Mesenchymal stem cell (in vitro differentiated cells and primary cell): ENCODE data around the gene SELL.

Experiments used
- DNase-seq: peaks from one replicate; pipeline ENCODE4 v3.0.0-alpha.2; 2013
- H2AFZ ChIP-seq: one replicate; pipeline ENCODE4 v1.6.1; 2013; ENCODE audit warnings: low read depth, mild to moderate bottlenecking, control low read depth, inconsistent platforms, low read length, moderate library complexity
- H2AK5ac ChIP-seq: 2 replicates; pipeline ENCODE4 v1.6.1; 2013; ENCODE audit warnings: low read length, moderate library complexity, mild to moderate bottlenecking, inconsistent platforms; ENCODE audit not compliant: severe bottlenecking
- H2BK120ac ChIP-seq: one replicate; pipeline ENCODE4 v1.6.1; 2013; ENCODE audit warnings: low read depth, mild to moderate bottlenecking, inconsistent platforms, low read length, moderate library complexity
- H2BK12ac ChIP-seq, 2 experiments: one replicate each; pipeline ENCODE4 v1.6.1; 2013; ENCODE audit warnings: inconsistent platforms in 2 of 2, low read length in 2 of 2, mild to moderate bottlenecking in 2 of 2, moderate library complexity in 2 of 2, control low read depth in 1 of 2
- H2BK15ac ChIP-seq: one replicate; pipeline ENCODE4 v1.6.1; 2013; ENCODE audit warnings: mild to moderate bottlenecking, low read depth, inconsistent platforms; ENCODE audit not compliant: poor library complexity, severe bottlenecking
- H2BK5ac ChIP-seq: 2 replicates; pipeline ENCODE4 v1.6.1; 2013; ENCODE audit warnings: low read depth, mild to moderate bottlenecking, low read length, control low read depth, inconsistent platforms; ENCODE audit not compliant: poor library complexity, severe bottlenecking
- H3K14ac ChIP-seq, 2 experiments: one replicate each; pipeline ENCODE4 v1.6.1; 2013; ENCODE audit warnings: inconsistent platforms in 2 of 2, low read length in 2 of 2, control low read depth in 1 of 2, mild to moderate bottlenecking in 1 of 2, moderate library complexity in 1 of 2
- H3K18ac ChIP-seq, 2 experiments: one replicate each; pipeline ENCODE4 v1.6.1; 2013; ENCODE audit warnings: inconsistent platforms in 2 of 2, low read length in 2 of 2, control low read depth in 1 of 2, low read depth in 1 of 2, mild to moderate bottlenecking in 1 of 2
- H3K23ac ChIP-seq, 2 experiments: one replicate each; pipeline ENCODE4 v1.6.1; 2013; ENCODE audit warnings: inconsistent platforms in 2 of 2, low read length in 2 of 2, mild to moderate bottlenecking in 2 of 2, moderate library complexity in 2 of 2, control low read depth in 1 of 2
- H3K27ac ChIP-seq: 2 replicates; pipeline ENCODE4 v1.5.1; 2013; ENCODE audit warnings: mild to moderate bottlenecking, moderate library complexity, low read length, control low read depth, inconsistent platforms; ENCODE audit not compliant: poor library complexity, severe bottlenecking
- H3K27me3 ChIP-seq, 2 experiments: 2 replicates each; pipeline versions ENCODE4 v1.6.1 to v1.7.0; 2013; ENCODE audit warnings: low read length in 2 of 2, mild to moderate bottlenecking in 2 of 2, moderate library complexity in 2 of 2, control low read depth in 1 of 2, inconsistent platforms in 1 of 2; ENCODE audit not compliant: control insufficient read depth in 1 of 2, insufficient read depth in 1 of 2
- H3K36me3 ChIP-seq, 2 experiments: 2 replicates each; pipeline versions ENCODE4 v1.6.1 to v1.7.0; 2013; ENCODE audit warnings: low read length in 2 of 2, control low read depth in 1 of 2, inconsistent platforms in 1 of 2, low read depth in 1 of 2, mild to moderate bottlenecking in 1 of 2; ENCODE audit not compliant: insufficient read depth in 2 of 2, control insufficient read depth in 1 of 2
- H3K4ac ChIP-seq, 2 experiments: one replicate each; pipeline ENCODE4 v1.6.1; 2013; ENCODE audit warnings: inconsistent platforms in 2 of 2, low read length in 2 of 2, mild to moderate bottlenecking in 2 of 2, moderate library complexity in 2 of 2, control low read depth in 1 of 2, low read depth in 1 of 2
- H3K4me1 ChIP-seq: 2 replicates; pipeline ENCODE4 v1.6.1; 2013; ENCODE audit warnings: low read depth, low read length, control low read depth; ENCODE audit not compliant: control insufficient read depth, insufficient read depth
- H3K4me2 ChIP-seq: 2 replicates; pipeline ENCODE4 v1.6.1; 2013; ENCODE audit warnings: low read length, mild to moderate bottlenecking, inconsistent platforms; ENCODE audit not compliant: poor library complexity, severe bottlenecking
- H3K4me3 ChIP-seq, 2 experiments: 2 replicates each; pipeline versions ENCODE4 v1.5.1 to v1.7.0; 2013; ENCODE audit warnings: low read length in 2 of 2, mild to moderate bottlenecking in 2 of 2, control low read depth in 1 of 2, low read depth in 1 of 2; ENCODE audit not compliant: insufficient read depth in 1 of 2
- H3K79me1 ChIP-seq: replicated peaks from 2 replicates; pipeline ENCODE4 v1.6.1; 2013; ENCODE audit warnings: mild to moderate bottlenecking, control low read depth, low read length, inconsistent platforms; ENCODE audit not compliant: poor library complexity, severe bottlenecking
- H3K9ac ChIP-seq: 2 replicates; pipeline ENCODE4 v1.7.0; 2013; ENCODE audit warnings: mild to moderate bottlenecking, low read length, moderate library complexity
- H3K9me3 ChIP-seq: 2 replicates; pipeline ENCODE4 v1.7.0; 2013; ENCODE audit warnings: mild to moderate bottlenecking, low read length; ENCODE audit not compliant: control insufficient read depth
- H4K8ac ChIP-seq: one replicate; pipeline ENCODE4 v1.6.1; 2013; ENCODE audit warnings: inconsistent platforms, mild to moderate bottlenecking, low read length, moderate library complexity
- H4K91ac ChIP-seq: one replicate; pipeline ENCODE4 v1.6.1; 2013; ENCODE audit warnings: mild to moderate bottlenecking, low read length, inconsistent platforms
- WGBS: methylation state at CpG from one replicate; pipeline ENCODE4 v1.1.7; 2013; ENCODE audit warnings: mixed read lengths; 5-methylcytosine and 5-hydroxymethylcytosine counted together

Gene SELL

GRCh38 chr1:169681140-169681539 lies 30.3 kb downstream of the SELL start:
- no peaks in the 10 kb centered on the region for H3K36me3 ChIP-seq
- no peak overlapping the region for H3K4me2 ChIP-seq
- no peak overlapping the region for H2BK12ac ChIP-seq
- H3K4me3 ChIP-seq, result no peak overlapping the region
- H3K14ac ChIP-seq, result no peak overlapping the region
- H3K27ac ChIP-seq, result no peak overlapping the region
- no peak overlapping the region for H2AK5ac ChIP-seq
- no peaks in the 10 kb centered on the region for H3K4me1 ChIP-seq
- no peak overlapping the region for H3K18ac ChIP-seq
- H4K8ac ChIP-seq, result no peak overlapping the region
- no peak overlapping the region for H2BK120ac ChIP-seq
- H3K4ac ChIP-seq, result no peak overlapping the region
- H2AFZ ChIP-seq, result no peak overlapping the region
- no peak overlapping the region for H4K91ac ChIP-seq
- 50% methylated on average over 2 of the region's 2 CpGs for WGBS
- H3K79me1 ChIP-seq, result no peaks in the 10 kb centered on the region
- no peak overlapping the region for H2BK15ac ChIP-seq
- no peak overlapping the region for H2BK5ac ChIP-seq
- DNase-seq, result no peak
- no peaks in the 10 kb centered on the region for H3K9me3 ChIP-seq
- H3K9ac ChIP-seq, result no peak overlapping the region
- H3K23ac ChIP-seq, result no peak overlapping the region
- H3K27me3 ChIP-seq, result peaks cover 0 to 14% of the 10 kb centered on the region in 2 experiments

GRCh38 chr1:169680377-169681019 lies 30.9 kb downstream of the SELL start:
- H3K4me3 ChIP-seq, result no peak overlapping the region
- no peak for DNase-seq
- no peaks in the 10 kb centered on the region for H3K4me1 ChIP-seq
- H2BK12ac ChIP-seq, result no peak overlapping the region
- H3K23ac ChIP-seq, result no peak overlapping the region
- no peaks in the 10 kb centered on the region for H3K9me3 ChIP-seq
- no peak overlapping the region for H2AK5ac ChIP-seq
- H3K9ac ChIP-seq, result no peak overlapping the region
- WGBS, result 75% methylated on average over 5 of the region's 6 CpGs
- H2BK5ac ChIP-seq, result no peak overlapping the region
- H2AFZ ChIP-seq, result no peak overlapping the region
- no peak overlapping the region for H3K18ac ChIP-seq
- no peak overlapping the region for H4K91ac ChIP-seq
- no peak overlapping the region for H3K4ac ChIP-seq
- H3K4me2 ChIP-seq, result no peak overlapping the region
- peaks cover 0 to 14% of the 10 kb centered on the region in 2 experiments for H3K27me3 ChIP-seq
- no peak overlapping the region for H2BK15ac ChIP-seq
- H3K14ac ChIP-seq, result no peak overlapping the region
- H3K36me3 ChIP-seq, result no peaks in the 10 kb centered on the region
- no peak overlapping the region for H2BK120ac ChIP-seq
- no peaks in the 10 kb centered on the region for H3K79me1 ChIP-seq
- H3K27ac ChIP-seq, result no peak overlapping the region
- H4K8ac ChIP-seq, result no peak overlapping the region

DNA sequence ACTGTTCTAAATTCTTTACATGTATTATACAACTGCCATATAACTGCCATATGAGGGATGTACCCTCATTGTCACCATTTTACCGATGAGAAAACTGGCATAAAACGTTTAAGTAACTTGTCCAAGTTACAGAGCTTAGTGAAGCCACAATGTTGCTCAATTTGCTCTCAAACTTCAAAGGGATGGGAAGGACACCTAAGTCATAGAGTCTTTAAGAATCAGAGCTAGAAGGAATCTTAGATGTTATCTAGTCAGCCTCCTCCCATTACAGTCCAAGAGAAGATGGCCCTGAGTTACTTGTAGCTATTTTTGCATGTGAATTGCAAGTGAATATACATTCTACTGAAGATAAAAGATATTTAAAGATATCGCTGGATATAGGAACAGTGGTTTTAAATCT lies 31.7 kb downstream of the SELL start:
- H3K14ac ChIP-seq, result no peak overlapping the region
- H3K9me3 ChIP-seq, result no peaks in the 10 kb centered on the region
- no peak overlapping the region for H3K27ac ChIP-seq
- no peaks in the 10 kb centered on the region for H3K36me3 ChIP-seq
- no peak overlapping the region for H3K4ac ChIP-seq
- no peak overlapping the region for H2BK5ac ChIP-seq
- H3K18ac ChIP-seq, result no peak overlapping the region
- H4K91ac ChIP-seq, result no peak overlapping the region
- WGBS, result 90% methylated on average over 2 of the region's 3 CpGs
- DNase-seq, result no peak
- no peaks in the 10 kb centered on the region for H3K4me1 ChIP-seq
- no peak overlapping the region for H2BK15ac ChIP-seq
- H3K4me3 ChIP-seq, result no peak overlapping the region
- no peak overlapping the region for H3K4me2 ChIP-seq
- peaks cover 0 to 14% of the 10 kb centered on the region in 2 experiments for H3K27me3 ChIP-seq
- no peak overlapping the region for H2BK120ac ChIP-seq
- no peak overlapping the region for H3K9ac ChIP-seq
- no peak overlapping the region for H2AFZ ChIP-seq
- no peak overlapping the region for H3K23ac ChIP-seq
- H3K79me1 ChIP-seq, result no peaks in the 10 kb centered on the region
- no peak overlapping the region for H4K8ac ChIP-seq
- no peak overlapping the region for H2BK12ac ChIP-seq
- no peak overlapping the region for H2AK5ac ChIP-seq

DNA sequence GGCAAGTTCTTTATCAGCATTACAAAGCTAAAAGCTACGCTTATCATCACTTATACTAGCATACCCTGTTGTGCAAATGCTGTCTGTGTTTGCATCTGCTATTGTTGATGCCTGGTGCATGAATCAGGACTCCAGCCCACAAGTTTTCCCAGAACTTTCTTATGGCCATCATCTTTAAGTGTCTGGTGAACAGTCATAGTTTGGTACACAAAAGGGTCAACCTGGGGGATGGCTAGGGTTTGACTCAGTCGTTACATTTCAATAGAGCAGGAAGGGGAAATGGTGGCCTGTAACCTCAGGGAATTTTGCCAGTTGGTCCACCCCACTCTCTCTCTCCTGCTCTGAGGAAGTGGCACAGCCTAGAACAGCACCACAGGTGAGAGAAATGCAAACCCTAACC lies 35.4 kb downstream of the SELL start:
- H2BK12ac ChIP-seq, result no peak overlapping the region
- H3K79me1 ChIP-seq, result no peaks in the 10 kb centered on the region
- H3K18ac ChIP-seq, result no peak overlapping the region
- no peak overlapping the region for H2AFZ ChIP-seq
- H3K4me2 ChIP-seq, result no peak overlapping the region
- DNase-seq, result peak; percentile 90
- H3K4me3 ChIP-seq, result no peak overlapping the region
- H3K9ac ChIP-seq, result no peak overlapping the region
- H3K9me3 ChIP-seq, result no peaks in the 10 kb centered on the region
- no peak overlapping the region for H3K4ac ChIP-seq
- WGBS, result 12% methylated on average over 2 of the region's 2 CpGs
- H4K91ac ChIP-seq, result no peak overlapping the region
- no peak overlapping the region for H2BK120ac ChIP-seq
- no peak overlapping the region for H2BK5ac ChIP-seq
- H3K4me1 ChIP-seq, result no peaks in the 10 kb centered on the region
- no peak overlapping the region for H4K8ac ChIP-seq
- no peak overlapping the region for H3K14ac ChIP-seq
- H3K27ac ChIP-seq, result no peak overlapping the region
- H3K27me3 ChIP-seq, result peaks cover 0 to 8% of the 10 kb centered on the region in 2 experiments
- H2BK15ac ChIP-seq, result no peak overlapping the region
- no peaks in the 10 kb centered on the region for H3K36me3 ChIP-seq
- H2AK5ac ChIP-seq, result no peak overlapping the region
- H3K23ac ChIP-seq, result no peak overlapping the region
